B cell (primary cell): ENCODE data around the gene HIBADH. TPM values are rescaled to one million over a fixed set of nuclear protein-coding genes. Genes with fewer than 3 reads are reported as not detected.

Source experiments
- ATAC-seq: fragments of 200-7000 bp; cut with Tn5 transposase; one replicate; pipeline ENCODE4 v1.10.0; 2021; ENCODE audit warnings: low read depth, mild to moderate bottlenecking, moderate number of reproducible peaks, moderate library complexity
- CTCF ChIA-PET: fragments of 350-600 bp; sonication (Branson Sonifier 250); formaldehyde crosslinking; loops from one replicate; lab custom pipeline; 2021; ENCODE audit warnings: antibody characterized with exemption, inconsistent platforms; lab: Charles Lee
- POLR2A ChIA-PET: fragments of 350-600 bp; sonication (Branson Sonifier 250); formaldehyde crosslinking; loops from one replicate; lab custom pipeline; 2021; ENCODE audit warnings: antibody characterized with exemption; lab: Charles Lee
- DNase-seq: peaks from one replicate; pipeline ENCODE4 v3.0.0; 2013
- H2AFZ ChIP-seq: 2 replicates; pipeline ENCODE4 v1.6.1; 2012; ENCODE audit warnings: mild to moderate bottlenecking, low read depth, low read length; ENCODE audit not compliant: insufficient read depth, poor library complexity, severe bottlenecking
- H3K27ac ChIP-seq, 2 donors: 1 replicate in 1 of 2; 2 replicates in 1 of 2; pipeline ENCODE4 v1.5.1; 2012 to 2013; ENCODE audit warnings: low read length in 2 of 2, mild to moderate bottlenecking in 2 of 2, moderate library complexity in 1 of 2
- H3K27me3 ChIP-seq, 4 experiments: fragments of 200-600 bp in 1 of 4; sonication (generic) in 1 of 4; replicated peaks in 1 of 4; 1 replicate in 2 of 4; 2 replicates in 2 of 4; pipeline versions ENCODE4 v1.6.1 to v1.7.0; 2013 to 2016; ENCODE audit warnings: low read length in 3 of 4, mild to moderate bottlenecking in 2 of 4, mixed read lengths in 1 of 4, moderate library complexity in 1 of 4; ENCODE audit not compliant: insufficient read depth in 4 of 4, control insufficient read depth in 3 of 4; ENCODE audit errors: control extremely low read depth in 1 of 4
- H3K36me3 ChIP-seq, 2 experiments: replicated peaks in 1 of 2; 1 replicate in 1 of 2; 2 replicates in 1 of 2; pipeline versions ENCODE4 v1.6.1 to v1.7.1; 2013; ENCODE audit warnings: low read length in 1 of 2; ENCODE audit not compliant: insufficient read depth in 2 of 2, control insufficient read depth in 1 of 2; ENCODE audit errors: control extremely low read depth in 1 of 2, extremely low read depth in 1 of 2
- H3K4me1 ChIP-seq, 2 donors: fragments of 200-600 bp in 1 of 2; sonication (generic) in 1 of 2; 1 replicate in 1 of 2; 2 replicates in 1 of 2; pipeline versions ENCODE4 v1.5.1 to v1.6.1; 2013 to 2017; ENCODE audit warnings: low read length in 2 of 2; ENCODE audit not compliant: control insufficient read depth in 2 of 2, insufficient read depth in 2 of 2
- H3K4me2 ChIP-seq: replicated peaks from 2 replicates; pipeline ENCODE3; 2012; ENCODE audit warnings: mild to moderate bottlenecking, low read depth, low read length; ENCODE audit not compliant: poor library complexity, severe bottlenecking
- H3K4me3 ChIP-seq, 5 experiments: fragments of 200-600 bp in 1 of 5; sonication (generic) in 1 of 5; 1 replicate in 3 of 5; 2 replicates in 2 of 5; pipeline versions ENCODE4 v1.5.1 to v1.7.0; 2011 to 2016; ENCODE audit warnings: low read length in 4 of 5, mild to moderate bottlenecking in 4 of 5, low read depth in 2 of 5, control low read depth in 1 of 5, moderate library complexity in 1 of 5; ENCODE audit not compliant: insufficient read depth in 1 of 5; ENCODE audit errors: control extremely low read depth in 1 of 5, extremely low read depth in 1 of 5
- H3K79me2 ChIP-seq: fragments of 200-600 bp; sonication (generic); one replicate; pipeline ENCODE4 v1.6.0; 2016; ENCODE audit warnings: low read length; ENCODE audit not compliant: control insufficient read depth, insufficient read depth
- H3K9ac ChIP-seq: fragments of 200-600 bp; sonication (generic); 2 replicates; pipeline ENCODE4 v1.6.1; 2017; ENCODE audit warnings: mild to moderate bottlenecking, low read length, moderate library complexity
- H3K9me3 ChIP-seq, 3 donors: one replicate each; pipeline versions ENCODE4 v1.6.1 to v1.7.1; 2013; ENCODE audit warnings: low read length in 2 of 3; ENCODE audit not compliant: control insufficient read depth in 2 of 3, insufficient read depth in 1 of 3; ENCODE audit errors: control extremely low read depth in 1 of 3
- H4K20me1 ChIP-seq: 2 replicates; pipeline ENCODE4 v1.6.0; 2012; ENCODE audit warnings: mild to moderate bottlenecking, low read length; ENCODE audit not compliant: insufficient read depth, control insufficient read depth, poor library complexity, severe bottlenecking
- H3K27ac Mint-ChIP-seq: one replicate; pipeline ENCODE4 v1.8.0; 2021; ENCODE audit warnings: mixed read lengths
- H3K27me3 Mint-ChIP-seq: one replicate; pipeline ENCODE4 v1.8.0; 2021; ENCODE audit warnings: mixed read lengths
- H3K4me1 Mint-ChIP-seq: one replicate; pipeline ENCODE4 v1.8.0; 2021; ENCODE audit warnings: mixed read lengths
- H3K4me3 Mint-ChIP-seq: one replicate; pipeline ENCODE4 v1.8.0; 2021; ENCODE audit warnings: mixed read lengths
- H3K9me3 Mint-ChIP-seq: one replicate; pipeline ENCODE4 v1.8.0; 2022; ENCODE audit warnings: mixed read lengths; ENCODE audit not compliant: insufficient read depth
- EZH2 ChIP-seq: IDR thresholded peaks from 2 replicates; pipeline ENCODE4 v1.6.1; 2012; ENCODE audit warnings: borderline replicate concordance, low read depth, mild to moderate bottlenecking, moderate library complexity, low read length; ENCODE audit not compliant: insufficient read depth, poor library complexity, severe bottlenecking
- WGBS: methylation state at CpG from one replicate; pipeline ENCODE4 v1.1.5; 2013; ENCODE audit warnings: missing lambda C conversion rate; ENCODE audit not compliant: insufficient coverage; 5-methylcytosine and 5-hydroxymethylcytosine counted together
- intact Hi-C: fragments of 100-400 bp; cut with micrococcal nuclease; formaldehyde crosslinking; loops from one replicate; pipeline ENCODE4 v1.10.0; 2022
- polyA plus RNA-seq: library from polyadenylated mRNA; depleted of rRNA; stranded (reverse); fragments of >200 nt; gene quantifications from 2 replicates; pipeline ENCODE4 v1.2.3, GENCODE V29; 2012
- total RNA-seq, 2 donors: library from RNA; stranded (reverse); fragments of 120-200 nt in 1 of 2; gene quantifications; 1 replicate in 1 of 2; 2 replicates in 1 of 2; pipeline versions ENCODE4 v1.2.3 to v1.2.4, GENCODE V29; 2013 to 2022
- TF ChIP-seq, protein P1 (sequence below): fragments of 200-600 bp; IDR thresholded peaks from one replicate; pipeline ENCODE4 v1.8.0; 2022; ENCODE audit warnings: antibody characterized with exemption, mild to moderate bottlenecking

The HIBADH gene
- total and polyA plus RNA-seq, 2 donors (not counting 1 experiment from before 2014, with no cell fraction given), result 6.9 to 14.1 TPM

DNA sequence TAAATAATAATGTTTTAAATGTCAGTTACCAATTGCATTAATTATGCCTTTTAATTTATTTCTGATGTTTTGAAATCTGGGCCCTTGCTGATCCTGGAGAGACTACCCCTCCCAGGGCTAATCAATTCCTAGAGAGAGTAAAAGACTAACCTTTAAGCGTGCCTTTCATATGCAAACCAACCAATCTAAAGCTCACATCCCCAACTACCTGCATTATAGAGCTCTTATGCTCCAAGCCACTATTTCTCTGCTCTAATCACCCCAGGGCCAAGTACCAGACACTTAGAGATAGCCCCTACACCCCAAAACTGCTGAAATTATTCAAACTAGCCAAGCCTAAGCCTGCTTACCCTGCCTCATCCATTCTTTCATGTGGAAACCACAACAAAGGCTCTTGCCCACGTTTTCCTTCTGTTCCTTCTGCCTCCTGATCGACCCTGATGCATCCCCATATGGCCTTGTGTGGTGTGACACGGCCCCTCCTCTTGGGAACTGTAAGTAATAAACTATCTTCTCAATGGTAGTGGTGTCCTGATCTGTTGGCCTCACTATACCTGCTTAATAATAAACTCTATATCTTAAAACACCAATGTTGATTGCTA is 97.7 kb downstream of the HIBADH start:
- no peak for DNase-seq
- H3K9me3 ChIP-seq, result peaks cover 2 to 8% (median 4%) of the 10 kb centered on the region in 3 donors
- no peak overlapping the region for H3K9ac ChIP-seq
- intact Hi-C loops, result no loop called here
- H3K36me3 ChIP-seq, result no peaks in the 10 kb centered on the region
- H3K27me3 Mint-ChIP-seq, result no peaks in the 10 kb centered on the region
- H2AFZ ChIP-seq, result no peak overlapping the region
- peaks cover 12% of the 10 kb centered on the region for H3K9me3 Mint-ChIP-seq
- no peak overlapping the region for H3K27ac ChIP-seq
- no peaks in the 10 kb centered on the region for H3K4me1 Mint-ChIP-seq
- no peak for ATAC-seq
- H3K27ac Mint-ChIP-seq, result no peak overlapping the region
- TF ChIP-seq, protein P1, sequence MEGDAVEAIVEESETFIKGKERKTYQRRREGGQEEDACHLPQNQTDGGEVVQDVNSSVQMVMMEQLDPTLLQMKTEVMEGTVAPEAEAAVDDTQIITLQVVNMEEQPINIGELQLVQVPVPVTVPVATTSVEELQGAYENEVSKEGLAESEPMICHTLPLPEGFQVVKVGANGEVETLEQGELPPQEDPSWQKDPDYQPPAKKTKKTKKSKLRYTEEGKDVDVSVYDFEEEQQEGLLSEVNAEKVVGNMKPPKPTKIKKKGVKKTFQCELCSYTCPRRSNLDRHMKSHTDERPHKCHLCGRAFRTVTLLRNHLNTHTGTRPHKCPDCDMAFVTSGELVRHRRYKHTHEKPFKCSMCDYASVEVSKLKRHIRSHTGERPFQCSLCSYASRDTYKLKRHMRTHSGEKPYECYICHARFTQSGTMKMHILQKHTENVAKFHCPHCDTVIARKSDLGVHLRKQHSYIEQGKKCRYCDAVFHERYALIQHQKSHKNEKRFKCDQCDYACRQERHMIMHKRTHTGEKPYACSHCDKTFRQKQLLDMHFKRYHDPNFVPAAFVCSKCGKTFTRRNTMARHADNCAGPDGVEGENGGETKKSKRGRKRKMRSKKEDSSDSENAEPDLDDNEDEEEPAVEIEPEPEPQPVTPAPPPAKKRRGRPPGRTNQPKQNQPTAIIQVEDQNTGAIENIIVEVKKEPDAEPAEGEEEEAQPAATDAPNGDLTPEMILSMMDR, result no peak
- no peak for TF ChIP-seq EZH2
- 100% methylated on average over 1 of the region's 4 CpGs for WGBS
- H3K4me1 ChIP-seq, result no peaks in the 10 kb centered on the region
- no peak overlapping the region for H3K4me3 ChIP-seq
- ChIA-PET CTCF (no interaction called here), POLR2A (no interaction called here)
- no peaks in the 10 kb centered on the region for H3K27me3 ChIP-seq
- H3K79me2 ChIP-seq, result no peaks in the 10 kb centered on the region
- no peak overlapping the region for H3K4me2 ChIP-seq
- no peak overlapping the region for H3K4me3 Mint-ChIP-seq
- no peaks in the 10 kb centered on the region for H4K20me1 ChIP-seq

DNA sequence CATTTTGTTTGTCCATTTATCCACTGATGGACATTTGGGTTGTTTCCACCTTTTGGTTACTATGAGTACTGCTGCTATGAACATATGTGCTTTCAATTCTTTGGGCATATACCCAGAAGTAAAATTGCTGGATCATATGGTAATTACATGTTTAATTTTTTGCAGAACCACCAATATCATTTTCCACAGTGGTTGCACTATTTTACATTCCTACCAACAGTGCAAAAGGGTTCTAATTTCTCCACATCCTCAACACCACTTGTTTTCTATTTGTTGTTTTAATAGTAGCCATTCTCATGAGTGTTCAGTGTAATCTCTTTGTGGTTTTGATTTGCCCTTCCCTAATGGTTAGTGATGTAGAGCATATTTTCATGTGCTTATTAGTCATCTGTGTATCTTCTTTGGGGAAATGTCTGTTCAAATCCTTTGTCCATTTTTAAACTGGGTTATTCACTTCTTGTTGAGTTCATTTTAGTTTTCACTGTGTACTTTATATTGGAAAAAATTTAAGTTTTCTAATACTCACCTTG is 101.9 kb downstream of the HIBADH start:
- CTCF ChIA-PET, result no interaction called here
- H3K27me3 ChIP-seq, result no peaks in the 10 kb centered on the region
- Mint-ChIP-seq H3K4me1 (no peaks in the 10 kb centered on the region), H3K27me3 (no peaks in the 10 kb centered on the region), H3K4me3 (no peak overlapping the region), H3K27ac (no peak overlapping the region), H3K9me3 (peaks cover 10% of the 10 kb centered on the region)
- POLR2A ChIA-PET, result no interaction called here
- ATAC-seq (no peak), DNase-seq (no peak)
- H3K9me3 ChIP-seq, result peaks cover 2 to 5% (median 4%) of the 10 kb centered on the region in 3 donors
- H3K4me3 ChIP-seq, result no peak overlapping the region
- no peaks in the 10 kb centered on the region for H3K79me2 ChIP-seq
- no peaks in the 10 kb centered on the region for H4K20me1 ChIP-seq
- intact Hi-C loops, result no loop called here
- no peak overlapping the region for H3K4me2 ChIP-seq
- no peaks in the 10 kb centered on the region for H3K4me1 ChIP-seq
- H2AFZ ChIP-seq, result no peak overlapping the region
- no peak overlapping the region for H3K9ac ChIP-seq
- no peak for TF ChIP-seq EZH2
- TF ChIP-seq, protein P1, result no peak
- no peak overlapping the region for H3K27ac ChIP-seq
- no peaks in the 10 kb centered on the region for H3K36me3 ChIP-seq
